Measurements from ENCODE around the gene UGT1A4. TPM values are rescaled to one million over a fixed set of nuclear protein-coding genes. Genes with fewer than 3 reads are reported as not detected.
A peak's percentile ranks its signal among the peaks of the same experiment; 100 is the strongest.
"Not testable (repeated sequence)": the region's sequence is repeated elsewhere in the genome, so short reads cannot be mapped to it uniquely, and the experiment has no call there.

UGT1A4 gene
- total RNA-seq, 1 donor from 2014 or later = not detected

- Mint-ChIP-seq H3K27me3 (ENCODE audit: low read depth) (no peaks in the 10 kb centered on the region), H3K4me3 (ENCODE audit: unreplicated experiment) (no peak overlapping the region), H3K4me1 (ENCODE audit: low read depth) (peaks cover 16% of the 10 kb centered on the region), H3K27ac (ENCODE audit: unreplicated experiment) (peak overlapping the region; percentile 68), H3K36me3 (ENCODE audit: low read depth) (peaks cover 10% of the 10 kb centered on the region), H3K9me3 (ENCODE audit: low read depth) (peaks cover 25% of the 10 kb centered on the region)
- DNase-seq (ENCODE audit: low spot score) = no peak
- no peak for TF ChIP-seq CTCF (IDR thresholded peaks at IDR 0.05)
These were observed 19.0 kb upstream of the UGT1A4 start for GRCh38 chr2:233699424-233700027.

GRCh38 chr2:233700028-233700635 lies 18.4 kb upstream of the UGT1A4 start:
- Mint-ChIP-seq H3K4me3 (ENCODE audit: unreplicated experiment) (no peak overlapping the region), H3K27ac (ENCODE audit: unreplicated experiment) (peak overlapping the region; percentile 68), H3K36me3 (ENCODE audit: low read depth) (peaks cover 10% of the 10 kb centered on the region), H3K4me1 (ENCODE audit: low read depth) (peaks cover 17% of the 10 kb centered on the region), H3K9me3 (ENCODE audit: low read depth) (peaks cover 25% of the 10 kb centered on the region), H3K27me3 (ENCODE audit: low read depth) (no peaks in the 10 kb centered on the region)
- no peak for TF ChIP-seq CTCF (IDR thresholded peaks at IDR 0.05)
- no peak for DNase-seq (ENCODE audit: low spot score)

GRCh38 chr2:233700842-233701241 lies 17.7 kb upstream of the UGT1A4 start:
- not testable (repeated sequence) for DNase-seq (ENCODE audit: low spot score); H3K27me3 Mint-ChIP-seq (ENCODE audit: low read depth); H3K27ac Mint-ChIP-seq (ENCODE audit: unreplicated experiment); H3K36me3 Mint-ChIP-seq (ENCODE audit: low read depth); H3K4me3 Mint-ChIP-seq (ENCODE audit: unreplicated experiment)
- peaks cover 25% of the 10 kb centered on the region for H3K9me3 Mint-ChIP-seq (ENCODE audit: low read depth)
- H3K4me1 Mint-ChIP-seq (ENCODE audit: low read depth) = peaks cover 24% of the 10 kb centered on the region

- H3K9me3 Mint-ChIP-seq (ENCODE audit: low read depth) = peaks cover 25% of the 10 kb centered on the region
- H3K36me3 Mint-ChIP-seq (ENCODE audit: low read depth) = peaks cover 10% of the 10 kb centered on the region
- H3K27me3 Mint-ChIP-seq (ENCODE audit: low read depth) = no peaks in the 10 kb centered on the region
- H3K27ac Mint-ChIP-seq (ENCODE audit: unreplicated experiment) = no peak overlapping the region
- peaks cover 38% of the 10 kb centered on the region for H3K4me1 Mint-ChIP-seq (ENCODE audit: low read depth)
- no peak for DNase-seq (ENCODE audit: low spot score)
- H3K4me3 Mint-ChIP-seq (ENCODE audit: unreplicated experiment) = no peak overlapping the region
- TF ChIP-seq CTCF (IDR thresholded peaks at IDR 0.05) = no peak
These were observed 16.3 kb upstream of the UGT1A4 start for GRCh38 chr2:233702238-233702637.

- peaks cover 25% of the 10 kb centered on the region for H3K9me3 Mint-ChIP-seq (ENCODE audit: low read depth)
- peaks cover 57% of the 10 kb centered on the region for H3K4me1 Mint-ChIP-seq (ENCODE audit: low read depth)
- TF ChIP-seq CTCF (IDR thresholded peaks at IDR 0.05) = no peak
- H3K36me3 Mint-ChIP-seq (ENCODE audit: low read depth) = peaks cover 10% of the 10 kb centered on the region
- no peak overlapping the region for H3K4me3 Mint-ChIP-seq (ENCODE audit: unreplicated experiment)
- DNase-seq (ENCODE audit: low spot score) = no peak
- H3K27me3 Mint-ChIP-seq (ENCODE audit: low read depth) = no peaks in the 10 kb centered on the region
- peak overlapping the region; percentile 80 for H3K27ac Mint-ChIP-seq (ENCODE audit: unreplicated experiment)
These were observed 12.5 kb upstream of the UGT1A4 start for GRCh38 chr2:233705911-233706506.
